ENCODE results near the gene CDK17.

GRCh38 chr12:96274331-96274730 is 125.9 kb downstream of the CDK17 start:
- no peak for TF ChIP-seq CTCF (IDR thresholded peaks at IDR 0.05)
- no peak for TF ChIP-seq POLR2AphosphoS5 (IDR thresholded peaks at IDR 0.05)
- no peak for TF ChIP-seq POLR2A (IDR thresholded peaks at IDR 0.05)
